HG02610 (cell line): Measurements from ENCODE around the gene CELA1.

Experiments used
- ATAC-seq: cut with Tn5 transposase; IDR thresholded peaks from one replicate; pipeline ENCODE4 v1.9.1; 2021; ENCODE audit warnings: mild to moderate bottlenecking, moderate library complexity; ENCODE audit not compliant: unreplicated experiment

CELA1 gene

DNA sequence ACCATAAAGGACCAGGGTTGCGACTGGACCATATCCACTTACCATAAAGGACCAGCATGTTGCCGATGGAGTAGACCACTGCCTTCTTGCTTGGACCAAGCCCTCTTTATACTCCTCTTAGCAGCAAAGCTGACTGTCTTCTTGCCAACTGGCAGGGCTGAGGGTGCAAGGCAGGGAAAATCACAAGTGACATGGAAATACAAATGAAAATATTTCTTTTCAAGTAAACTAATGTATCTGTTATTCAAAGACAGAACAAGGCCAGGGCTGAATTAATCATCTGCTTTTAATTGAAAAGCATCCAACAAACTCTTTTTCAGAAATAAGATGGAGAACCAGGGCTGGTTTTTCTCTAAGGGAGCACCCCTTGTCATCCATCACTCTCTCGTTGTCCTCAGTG, at the start of gene CELA1:
Gene CELA1, minus strand, starts transcription at position 99 of the 400 bp plus-strand sequence. Its CDS starts 41 bp downstream, at position 58.
- ATAC-seq: no peak

DNA sequence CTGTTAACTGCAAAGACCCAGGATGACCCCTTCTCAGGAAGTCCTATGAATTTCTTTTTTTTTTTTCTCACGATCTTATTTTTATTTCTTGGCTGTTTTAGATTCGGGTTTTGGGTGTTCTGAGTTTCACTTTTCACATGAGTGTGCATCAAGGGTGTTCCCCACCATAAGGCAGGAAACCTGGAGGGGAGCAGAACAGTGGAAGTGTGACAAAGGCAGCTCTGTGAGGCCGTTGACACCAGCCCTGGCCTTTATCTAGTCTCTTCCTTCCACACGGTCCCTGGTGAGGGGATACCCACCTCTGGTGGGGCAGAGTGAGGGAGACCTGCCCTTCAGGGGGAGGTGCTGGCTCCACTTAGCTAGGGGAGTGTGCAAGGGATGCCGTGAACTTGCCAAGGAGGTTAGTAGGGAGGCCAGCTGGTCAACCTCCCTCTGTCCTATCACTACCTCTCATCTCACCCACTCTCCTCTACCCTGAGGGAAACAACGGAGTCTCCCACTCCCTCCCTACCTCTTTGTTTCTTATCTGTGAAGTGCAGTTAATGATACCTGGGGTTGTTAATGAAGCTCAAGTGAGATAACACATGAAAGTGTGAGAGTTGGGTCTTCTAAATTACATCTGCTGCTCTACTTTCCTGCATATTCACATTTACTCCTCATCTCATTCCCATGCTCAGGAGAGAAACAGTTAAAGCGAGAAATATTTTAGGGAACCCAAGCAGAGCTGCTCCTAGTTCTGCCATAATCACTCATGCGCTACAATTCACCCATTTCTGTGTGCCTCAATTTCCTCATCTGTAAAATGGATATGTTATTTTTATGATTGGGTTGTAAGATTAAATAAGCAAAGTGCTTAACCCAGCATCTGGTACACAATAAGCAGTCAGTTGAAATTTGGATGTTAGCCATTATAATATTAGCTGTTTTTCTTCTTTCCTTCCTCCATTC, 49.1 kb upstream of the CELA1 start:
- ATAC-seq: peak; percentile 50

DNA sequence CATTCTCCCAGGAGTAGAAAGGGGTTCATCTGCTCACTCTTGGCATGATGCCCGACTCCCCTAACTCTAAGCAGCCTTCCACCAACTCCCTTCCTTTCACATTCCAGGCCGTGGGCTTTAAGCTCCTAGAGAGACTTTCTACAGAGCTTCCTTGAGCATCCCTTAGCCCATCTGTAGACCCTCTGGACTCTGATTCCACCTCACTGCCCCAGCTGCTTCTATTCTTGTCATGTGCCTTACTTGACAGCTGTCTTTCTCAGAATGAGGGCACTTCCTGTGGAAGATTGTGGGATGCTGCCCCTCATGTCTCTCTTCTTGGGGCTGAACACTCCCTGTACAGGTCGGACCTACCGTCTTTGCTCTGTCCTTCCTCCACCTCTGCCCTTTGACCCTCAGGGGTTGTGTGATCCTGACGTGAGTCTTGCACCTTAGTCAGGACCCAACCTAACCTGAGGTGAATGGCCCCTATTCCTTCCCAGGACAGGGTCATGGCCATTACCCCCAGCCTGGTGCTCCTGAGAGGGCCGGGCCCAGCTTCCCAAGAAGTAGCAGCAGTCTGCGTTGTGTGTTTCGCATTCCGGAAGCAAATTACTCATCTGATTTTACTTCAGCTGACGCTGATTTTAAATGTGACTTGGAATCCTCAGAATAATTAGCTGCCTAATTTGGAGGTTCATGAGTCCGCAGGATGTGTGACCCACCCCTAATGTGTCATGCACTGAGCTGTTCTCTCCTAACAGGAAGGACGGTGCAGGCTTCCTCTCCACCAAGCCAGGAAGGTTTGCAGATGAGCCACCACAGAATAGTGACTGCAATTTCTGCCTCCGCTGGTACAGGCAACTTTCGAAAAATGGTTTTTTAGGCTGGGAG, 47.4 kb upstream of the CELA1 start:
- ATAC-seq: no peak

DNA sequence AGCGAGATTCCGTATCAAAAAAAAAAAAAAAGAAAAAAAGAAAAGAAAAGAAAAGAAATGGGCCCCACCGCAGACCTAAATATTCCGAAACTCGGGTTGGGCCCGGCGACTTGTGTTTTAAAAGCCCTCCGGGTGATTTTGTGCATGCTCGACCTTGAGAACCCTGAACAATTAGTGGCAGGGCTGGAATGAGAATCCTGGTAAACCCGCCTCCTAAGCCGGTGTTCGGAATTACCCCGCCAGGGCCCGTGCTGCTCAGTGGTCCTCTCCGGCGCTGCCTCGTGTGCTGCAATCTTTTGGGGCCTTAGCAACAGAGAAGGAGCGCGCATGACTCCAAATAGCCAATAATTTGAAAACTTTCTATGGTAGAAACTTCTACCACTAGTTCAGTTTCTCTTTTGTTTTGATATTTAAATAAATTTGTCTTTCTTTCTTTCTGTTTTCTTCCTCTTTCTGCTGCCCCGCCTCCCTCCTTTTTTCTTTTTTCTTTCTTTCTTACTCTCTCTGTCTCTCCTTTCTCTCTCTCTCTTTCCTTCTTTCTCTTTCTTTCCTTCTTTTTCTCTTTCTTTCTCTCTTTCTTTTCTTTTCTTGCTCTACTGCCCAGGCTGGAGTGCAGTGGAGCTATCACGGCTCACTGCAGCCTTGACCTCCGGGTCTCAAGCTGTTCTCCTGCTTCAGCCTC, 46.2 kb upstream of the CELA1 start:
- ATAC-seq: peak; percentile 36

DNA sequence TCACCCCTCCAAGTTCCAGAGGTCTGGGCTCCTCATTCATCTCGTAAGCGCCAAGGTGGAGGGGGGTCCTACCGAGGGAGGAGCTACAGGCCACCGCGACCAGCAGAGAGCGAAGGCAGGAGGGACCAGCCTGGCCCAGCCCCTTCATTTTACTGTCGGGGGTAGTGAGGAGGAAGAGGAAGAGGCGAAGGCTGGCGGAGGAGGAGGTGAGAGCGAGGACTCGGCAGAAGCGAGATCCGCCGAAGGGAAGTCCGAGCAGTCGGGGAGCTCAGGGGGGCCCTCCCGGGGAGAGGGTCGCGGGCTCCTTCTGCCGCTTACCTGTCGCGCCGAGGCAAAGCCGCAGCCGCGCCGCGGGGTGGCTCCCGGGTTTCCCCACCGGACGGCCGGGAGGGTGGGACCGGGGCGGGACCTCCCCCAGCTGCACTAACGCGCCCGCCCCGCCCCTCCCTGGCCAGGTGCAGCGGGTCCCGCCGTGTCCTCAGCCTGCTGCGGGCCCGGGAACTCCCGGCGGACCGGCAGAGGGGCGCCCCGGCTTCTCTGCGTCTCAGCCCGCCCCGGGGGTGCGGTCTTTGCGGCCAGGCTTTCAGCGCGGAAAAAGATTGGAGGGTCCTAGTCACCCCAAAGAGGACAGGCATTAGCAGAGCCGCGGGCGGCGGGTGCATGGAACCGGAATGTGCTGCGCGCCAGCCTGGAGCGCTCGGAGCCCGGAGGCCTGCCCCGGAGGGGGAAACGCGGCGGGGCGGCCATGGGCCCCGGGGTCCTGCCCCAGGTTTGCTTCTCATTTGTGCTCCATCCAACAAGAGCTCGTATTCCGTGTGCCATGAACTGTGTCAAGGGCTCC, 45.0 kb upstream of the CELA1 start, which contains the start of gene GALNT6:
Gene GALNT6, minus strand, starts transcription at position 124 of the 841 bp plus-strand sequence. CDS start 11,625 bp downstream, outside the sequence.
- ATAC-seq: peak; percentile 32

DNA sequence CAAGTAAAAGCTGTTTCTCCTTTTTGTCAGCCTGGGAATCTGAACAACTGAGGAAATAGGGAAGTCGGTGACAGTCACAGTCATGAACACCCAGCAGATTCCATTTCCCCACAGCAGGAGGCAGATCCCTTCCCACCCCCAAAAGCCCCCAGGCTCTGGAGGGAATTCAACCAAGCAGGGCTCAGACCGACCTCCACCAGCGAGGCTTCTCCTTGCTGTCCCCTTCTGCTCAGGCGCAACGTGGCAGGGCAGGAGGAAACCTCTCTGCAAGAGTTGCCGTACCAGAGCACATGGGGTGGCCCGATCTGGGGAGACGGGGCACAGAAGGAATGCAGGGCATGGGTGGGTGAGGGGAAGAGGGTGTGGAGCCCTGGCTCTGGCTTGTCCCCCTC, 44.4 kb upstream of the CELA1 start:
- no peak for ATAC-seq

DNA sequence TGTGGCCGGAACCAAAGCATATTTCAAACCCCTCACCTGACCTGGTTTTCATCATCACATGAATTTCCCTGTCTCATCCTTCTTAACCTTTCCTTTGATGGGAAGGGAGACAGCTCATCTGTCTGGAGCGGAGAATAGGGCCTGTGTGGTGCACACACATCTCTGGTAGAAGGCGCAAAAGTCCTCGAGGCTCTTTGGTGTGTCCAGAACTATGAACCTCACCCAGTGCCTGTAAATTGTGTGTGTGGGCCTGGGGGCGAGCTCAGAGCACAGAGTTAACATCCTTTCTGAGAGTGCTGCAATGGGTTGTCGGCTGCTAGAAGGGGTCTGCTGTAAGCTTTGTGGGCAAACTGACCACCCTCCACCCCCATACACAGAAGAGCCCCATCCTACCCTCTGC, 44.0 kb upstream of the CELA1 start:
- ATAC-seq: no peak

DNA sequence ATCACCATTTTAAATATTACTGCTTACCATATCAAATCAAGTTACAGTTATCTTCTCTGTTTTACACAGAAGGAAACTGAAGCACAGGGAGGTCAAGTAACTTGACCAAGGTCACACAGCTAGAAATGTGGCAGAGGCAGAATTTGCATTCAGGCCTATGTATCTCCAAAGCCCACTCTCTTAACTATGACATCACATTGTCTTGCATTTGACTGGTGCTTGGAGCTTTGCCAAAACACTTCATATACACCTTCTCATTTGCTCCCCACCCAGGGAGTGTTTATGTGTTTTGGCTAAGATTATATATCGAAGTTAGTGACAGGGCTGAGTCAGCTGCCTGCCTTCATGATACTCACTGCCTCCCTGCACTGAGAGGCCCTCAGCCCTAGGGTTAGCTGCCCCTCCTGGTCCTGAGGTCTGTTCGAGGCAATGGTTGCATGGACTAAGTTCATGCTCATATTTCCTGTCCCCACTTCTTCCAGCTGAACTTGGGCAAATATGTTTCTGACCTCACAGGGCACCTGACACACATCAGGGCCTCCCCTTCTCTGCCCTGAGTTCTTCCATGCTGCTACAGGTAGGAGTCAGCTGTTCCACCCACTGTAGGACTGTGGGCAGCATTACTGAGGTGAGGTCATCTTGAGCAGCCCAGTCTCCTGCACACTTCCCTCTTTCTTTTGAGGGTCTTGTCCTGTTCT, 43.0 kb upstream of the CELA1 start:
- no peak for ATAC-seq

DNA sequence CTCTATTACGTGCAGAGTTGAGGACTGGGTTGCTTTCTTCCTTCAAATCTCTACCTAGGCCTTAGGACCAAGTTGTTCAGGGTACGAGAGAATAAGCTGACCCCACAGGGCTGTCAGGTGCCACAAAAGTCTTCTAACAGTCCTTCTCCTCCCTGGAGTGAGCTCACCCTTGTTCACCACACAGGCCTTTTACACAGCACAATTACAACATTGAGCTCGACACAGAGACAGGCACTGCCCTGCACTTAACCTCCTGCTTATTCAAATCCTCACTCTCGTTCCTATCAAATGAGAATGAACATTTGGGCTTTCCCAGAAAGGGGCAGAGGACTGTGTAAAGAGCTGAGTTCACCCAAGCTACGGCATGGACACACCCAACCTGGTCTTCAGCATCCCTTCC, 42.4 kb upstream of the CELA1 start:
- ATAC-seq: no peak

DNA sequence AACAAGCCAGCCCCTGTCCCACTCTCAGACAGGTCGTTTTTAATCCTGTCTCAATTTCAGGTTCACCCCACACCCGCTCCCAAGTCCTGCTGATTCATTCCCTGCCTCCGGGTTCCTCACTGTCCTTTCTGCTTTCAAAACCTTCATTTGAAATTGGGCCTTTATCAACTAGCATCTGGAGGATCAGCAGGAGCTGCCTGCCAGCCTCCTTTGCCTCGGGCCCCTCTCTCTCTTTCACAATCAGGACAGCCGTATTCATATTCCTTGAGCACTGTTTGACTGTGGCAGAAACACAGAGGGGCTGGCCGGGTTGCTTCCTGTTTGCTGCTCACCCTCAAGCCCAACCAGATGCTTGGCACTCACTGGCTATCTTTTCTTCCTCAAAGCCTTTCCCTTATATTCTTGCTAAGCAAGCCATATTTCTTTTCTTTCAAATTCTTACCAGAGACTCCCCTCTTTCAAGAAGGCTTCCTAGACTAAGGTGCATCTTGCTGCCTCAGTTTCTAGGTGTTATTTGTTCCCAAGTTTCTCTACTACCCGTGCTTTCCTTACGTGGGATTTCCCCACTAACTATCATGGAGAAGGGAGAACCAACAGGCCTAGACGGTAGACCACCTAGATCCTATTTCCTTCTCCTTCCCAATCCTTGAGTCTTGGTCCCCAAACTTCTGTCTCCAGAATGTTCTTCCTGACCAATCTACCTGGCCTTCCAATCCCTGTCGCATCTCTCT, 41.8 kb upstream of the CELA1 start:
- no peak for ATAC-seq

DNA sequence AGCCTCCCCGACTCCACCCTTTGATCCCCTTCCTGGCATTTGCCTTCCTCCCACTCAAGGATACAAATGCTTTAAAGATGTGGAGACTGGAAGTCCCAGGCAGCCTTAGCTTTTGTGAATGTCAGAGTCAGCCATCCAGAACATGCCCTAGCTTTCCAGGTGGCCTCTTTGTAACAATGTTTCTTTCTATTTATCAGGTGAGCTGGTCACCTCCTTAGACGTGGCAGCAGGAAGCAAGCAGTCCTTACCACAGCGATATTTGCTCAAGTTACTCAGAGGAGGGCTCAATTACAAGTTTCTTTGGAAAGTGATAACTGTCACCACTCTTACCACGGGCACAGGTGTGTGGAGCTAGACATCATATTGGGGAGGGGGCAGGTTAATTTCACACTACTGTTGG, 39.9 kb upstream of the CELA1 start:
- ATAC-seq: no peak

DNA sequence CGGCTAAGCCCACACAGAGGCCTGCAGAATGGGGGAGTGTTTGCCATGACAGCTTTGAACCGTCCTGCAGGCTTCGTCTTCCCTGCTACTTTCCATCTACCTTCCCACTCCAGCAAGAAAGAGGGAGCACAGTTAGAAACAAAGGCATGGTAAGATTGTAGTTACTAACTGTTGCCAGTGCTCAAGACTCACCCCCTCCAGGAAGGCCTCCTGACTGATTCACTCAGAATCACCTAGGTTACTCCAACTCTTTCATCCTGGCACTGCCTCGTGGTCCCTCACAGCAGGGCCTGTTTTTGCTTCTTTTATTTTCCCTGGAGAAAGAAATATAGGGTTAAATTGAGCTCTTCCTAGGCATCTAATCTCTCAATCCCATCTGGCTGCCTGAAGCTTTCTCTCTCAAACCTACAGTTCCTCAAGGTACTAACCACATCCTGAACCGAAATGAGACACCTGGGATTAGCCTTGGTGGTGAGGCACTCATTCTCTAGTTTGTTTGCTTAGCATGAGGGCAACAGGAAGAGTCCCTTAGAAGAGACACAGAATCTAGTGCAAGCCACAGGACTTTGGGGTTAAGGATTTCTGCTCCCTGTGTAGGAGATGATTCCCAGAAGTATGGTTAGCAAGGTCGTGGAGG, 36.9 kb upstream of the CELA1 start:
- no peak for ATAC-seq

DNA sequence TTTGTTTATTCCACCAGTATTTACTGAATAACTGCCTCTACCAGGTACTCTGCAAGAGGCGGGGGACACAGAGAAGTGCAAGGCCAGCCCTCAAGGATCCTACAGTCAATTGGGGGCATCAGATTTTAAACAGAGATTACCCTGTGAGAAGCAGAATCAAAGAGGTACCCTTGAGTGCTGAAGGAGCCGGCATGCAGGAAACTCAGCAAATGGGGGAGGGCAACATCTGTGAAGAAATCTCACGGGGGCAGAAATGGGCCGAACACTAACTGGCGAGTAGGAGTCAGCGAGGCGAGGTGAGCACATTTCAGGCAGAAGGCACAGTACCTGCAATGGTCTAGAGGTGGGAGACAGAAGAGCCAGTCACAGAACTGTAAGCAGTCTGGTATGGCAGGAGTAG, 35.7 kb upstream of the CELA1 start:
- no peak for ATAC-seq

DNA sequence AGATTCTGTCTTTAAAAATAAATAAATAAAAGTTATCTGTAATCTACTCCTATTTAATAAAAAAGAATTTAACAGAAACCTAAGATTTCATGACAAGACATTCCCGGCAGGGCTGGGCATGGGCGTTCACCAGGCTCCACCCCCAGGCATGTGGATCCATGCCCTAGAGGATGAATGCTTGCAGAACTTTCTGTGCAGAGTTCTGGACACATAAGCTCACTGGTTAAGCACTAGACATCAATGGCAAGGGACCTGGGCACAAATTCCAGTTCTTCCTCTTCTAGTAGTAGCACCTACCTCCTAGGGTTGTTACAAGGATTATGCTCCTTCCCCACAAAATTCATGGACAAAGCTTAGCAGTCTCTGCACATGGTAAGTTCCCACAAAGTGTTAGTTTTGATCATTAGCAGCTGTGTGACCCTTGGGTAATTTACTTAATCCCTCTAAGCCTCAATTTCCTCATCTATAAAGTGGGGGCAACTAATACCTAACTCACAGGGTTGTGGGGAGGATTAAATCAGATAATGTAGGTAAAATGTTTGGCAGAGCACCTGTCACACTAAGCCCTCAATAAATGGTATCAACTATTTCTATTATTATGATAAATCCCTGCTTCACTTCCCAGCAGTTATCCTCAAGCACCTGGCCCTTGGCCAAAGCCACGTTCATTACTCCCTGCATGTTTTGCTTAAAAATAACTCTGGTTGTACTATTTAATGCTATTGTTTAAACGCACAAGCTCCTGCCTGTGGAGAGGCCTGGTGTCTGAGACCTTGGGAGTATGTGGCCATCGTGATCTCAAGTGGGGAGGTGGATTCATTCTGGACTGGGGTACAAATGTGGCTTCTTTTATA, 35.0 kb upstream of the CELA1 start:
- ATAC-seq: no peak

DNA sequence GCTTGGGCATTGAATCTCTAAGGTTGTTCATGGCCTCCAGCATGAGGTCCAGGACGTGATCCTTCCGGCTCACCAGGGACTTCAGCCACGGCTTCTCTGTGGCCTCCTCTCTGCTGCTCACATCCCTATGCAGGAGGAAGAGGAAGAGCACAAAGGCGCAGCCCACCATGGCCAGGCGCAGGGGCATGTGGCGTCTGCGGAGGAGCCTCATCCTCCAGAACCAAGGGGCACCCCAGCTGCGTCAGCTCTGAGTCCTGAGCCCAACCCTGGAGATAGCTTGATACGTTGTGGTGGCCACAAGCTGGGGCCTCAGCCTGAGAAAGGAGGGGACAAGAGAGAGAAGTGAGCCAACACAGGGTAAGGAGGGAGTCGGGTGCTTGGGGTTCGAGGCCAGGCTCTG, 33.1 kb upstream of the CELA1 start:
- no peak for ATAC-seq

DNA sequence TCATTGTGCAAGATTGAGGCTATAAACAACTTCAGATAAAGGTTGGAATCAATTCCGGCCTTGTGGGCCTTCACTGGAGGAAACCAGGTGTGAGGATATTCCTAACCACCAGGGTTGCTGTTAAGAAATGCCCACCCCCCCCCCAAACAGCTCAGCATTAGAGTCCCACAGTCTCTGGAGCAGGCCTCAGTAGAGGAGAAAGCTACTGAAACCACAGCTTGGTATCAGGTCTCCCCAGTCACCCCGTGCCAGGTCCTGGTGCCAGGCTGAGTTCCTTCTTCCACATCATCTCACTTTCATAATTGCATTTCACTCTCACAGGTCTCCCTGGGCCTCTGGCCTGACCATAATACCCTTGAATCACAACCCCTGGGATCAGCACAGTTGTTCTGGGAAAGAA, 32.3 kb upstream of the CELA1 start:
- ATAC-seq: no peak
